ENCODE measurements around the gene LRRC4C.

GRCh38 chr11:41392596-41392995 is 66.9 kb downstream of the LRRC4C start:
- TF ChIP-seq CTCF (IDR thresholded peaks at IDR 0.05) (no peak), ZFX (IDR thresholded peaks at IDR 0.05; ENCODE audit: borderline replicate concordance) (no peak)

Data from 22Rv1 (cell line).